GM12878 (cell line): ENCODE data around the gene OFD1. TPM values are rescaled to one million over a fixed set of nuclear protein-coding genes. Genes with fewer than 3 reads are reported as not detected.

Experiments
- ATAC-seq: fragments of 200-7000 bp; cut with Tn5 transposase; 3 replicates; pipeline ENCODE4 v1.9.1; 2020; ENCODE audit warnings: mild to moderate bottlenecking, moderate library complexity
- BruUV-seq: library from RNA; stranded (reverse); fragments of 400-500 nt; replicated peaks from 2 replicates; lab custom pipeline; 2021; lab: Mats Ljungman, UMichigan
- CTCF ChIA-PET: fragments of 300-600 bp; sonication (Branson Sonifier 250); formaldehyde crosslinking; extraction: SDS; loops from one replicate; lab custom pipeline; 2021; ENCODE audit warnings: inconsistent platforms; lab: Yijun Ruan, JAX
- POLR2A ChIA-PET: fragments of 350-600 bp; formaldehyde crosslinking; extraction: SDS; loops from one replicate; lab custom pipeline; 2021; ENCODE audit warnings: inconsistent platforms; lab: Charles Lee
- RAD21 ChIA-PET: fragments of 300-600 bp; sonication (Branson Sonifier 250); formaldehyde crosslinking; loops from one replicate; lab custom pipeline; 2023; ENCODE audit warnings: antibody characterized with exemption; ENCODE audit not compliant: unreplicated experiment; lab: Charles Lee
- SMC1A ChIA-PET: fragments of 300-600 bp; sonication (Branson Sonifier 250); formaldehyde crosslinking; loops from one replicate; lab custom pipeline; 2023; ENCODE audit not compliant: unreplicated experiment, uncharacterized antibody; lab: Charles Lee
- DNase-seq: peaks from one replicate; pipeline ENCODE4 v3.0.0-alpha.2; 2011; ENCODE audit warnings: low read depth, low spot score
- FAIRE-seq: peaks from 3 replicates; lab custom pipeline; 2011; peaks lifted over from hg19 to GRCh38; lab: Jason Lieb, UNC
- H2AFZ ChIP-seq: 2 replicates; pipeline ENCODE4 v1.6.0; 2011; ENCODE audit warnings: low read depth, low read length, control low read depth; ENCODE audit not compliant: control insufficient read depth
- H3K27ac ChIP-seq: 2 replicates; pipeline ENCODE4 v1.5.1; 2011; ENCODE audit warnings: control low read depth; ENCODE audit not compliant: control insufficient read depth, insufficient read depth
- H3K27me3 ChIP-seq, 2 experiments: replicated peaks in 1 of 2; 2 replicates each; pipeline versions ENCODE4 v1.6.0 to v1.6.1; 2011; ENCODE audit warnings: low read length in 1 of 2; ENCODE audit not compliant: control insufficient read depth in 2 of 2, insufficient read depth in 2 of 2
- H3K36me3 ChIP-seq, 2 experiments: 2 replicates each; pipeline ENCODE4 v1.5.1; 2011; ENCODE audit warnings: low read length in 1 of 2; ENCODE audit not compliant: control insufficient read depth in 2 of 2, insufficient read depth in 2 of 2
- H3K4me1 ChIP-seq: 2 replicates; pipeline ENCODE4 v1.6.1; 2011; ENCODE audit warnings: mild to moderate bottlenecking, low read length, moderate library complexity, mixed read lengths; ENCODE audit not compliant: control insufficient read depth, insufficient read depth
- H3K4me2 ChIP-seq: 2 replicates; pipeline ENCODE4 v1.6.0; 2011; ENCODE audit warnings: control low read depth; ENCODE audit not compliant: control insufficient read depth, insufficient read depth
- H3K4me3 ChIP-seq: fragments of 200-600 bp; sonication (generic); 2 replicates; pipeline ENCODE4 v1.5.1; 2016
- H3K79me2 ChIP-seq: 2 replicates; pipeline ENCODE4 v1.6.0; 2011; ENCODE audit warnings: low read length; ENCODE audit not compliant: control insufficient read depth, insufficient read depth
- H3K9ac ChIP-seq: 2 replicates; pipeline ENCODE4 v1.8.0; 2011; ENCODE audit warnings: low read length, control low read depth, mixed read lengths; ENCODE audit not compliant: control insufficient read depth, insufficient read depth
- H3K9me3 ChIP-seq: replicated peaks from 3 replicates; pipeline ENCODE4 v1.5.1; 2011; ENCODE audit warnings: mild to moderate bottlenecking, low read length; ENCODE audit not compliant: control insufficient read depth, insufficient read depth
- H4K20me1 ChIP-seq: 2 replicates; pipeline ENCODE4 v1.6.0; 2011; ENCODE audit not compliant: control insufficient read depth, insufficient read depth
- BHLHE40 ChIP-seq, 2 experiments: fragments of 450-650 bp in 1 of 2; IDR thresholded peaks; 2 replicates each; pipeline ENCODE4 v1.6.1; 2011 to 2017; ENCODE audit warnings: low read depth in 2 of 2, borderline replicate concordance in 1 of 2, improper control_type of control experiment in 1 of 2, low read length in 1 of 2, mild to moderate bottlenecking in 1 of 2
- BMI1 ChIP-seq: fragments of 450-650 bp; IDR thresholded peaks from 2 replicates; pipeline ENCODE4 v1.6.1; 2016; ENCODE audit warnings: mild to moderate bottlenecking, moderate library complexity, borderline replicate concordance
- CEBPB ChIP-seq, 2 experiments: fragments of 150-350 bp in 1 of 2; IDR thresholded peaks; 2 replicates each; pipeline ENCODE4 v1.6.1; 2012 to 2014; ENCODE audit warnings: low read depth in 2 of 2, low read length in 2 of 2, borderline replicate concordance in 1 of 2, inconsistent platforms in 1 of 2
- CHD4 ChIP-seq: fragments of 200-600 bp; sonication (generic); IDR thresholded peaks from 2 replicates; pipeline ENCODE4 v1.6.1; 2016; ENCODE audit warnings: mild to moderate bottlenecking
- CREM ChIP-seq: IDR thresholded peaks from 2 replicates; pipeline ENCODE4 v1.6.1; 2014; ENCODE audit warnings: antibody characterized with exemption, low read depth
- FOS ChIP-seq: IDR thresholded peaks from 3 replicates; pipeline ENCODE4 v1.6.1; 2011; ENCODE audit warnings: borderline replicate concordance; ENCODE audit not compliant: insufficient read length; ENCODE audit errors: extremely low read depth
- FOXK2 ChIP-seq: fragments of 450-650 bp; IDR thresholded peaks from 2 replicates; pipeline ENCODE4 v1.6.1; 2017; ENCODE audit warnings: mild to moderate bottlenecking, moderate library complexity
- HCFC1 ChIP-seq: fragments of 150-350 bp; IDR thresholded peaks from 2 replicates; pipeline ENCODE4 v1.6.1; 2014; ENCODE audit warnings: low read length
- JUND ChIP-seq: IDR thresholded peaks from 2 replicates; pipeline ENCODE4 v1.6.1; 2012; ENCODE audit warnings: low read depth, mild to moderate bottlenecking, low read length, improper control_type of control experiment, moderate library complexity
- MEF2A ChIP-seq: IDR thresholded peaks from 2 replicates; pipeline ENCODE4 v1.6.1; 2011; ENCODE audit warnings: low read depth, mild to moderate bottlenecking, low read length, moderate library complexity; ENCODE audit not compliant: insufficient read depth
- MXI1 ChIP-seq: fragments of 150-350 bp; IDR thresholded peaks from 2 replicates; pipeline ENCODE4 v1.6.1; 2011; ENCODE audit warnings: low read depth, mild to moderate bottlenecking, inconsistent platforms, low read length, improper control_type of control experiment
- MYB ChIP-seq: fragments of 150-350 bp; IDR thresholded peaks from 2 replicates; pipeline ENCODE4 v1.6.1; 2014; ENCODE audit warnings: mild to moderate bottlenecking, low read depth, low read length, borderline replicate concordance
- SP1 ChIP-seq: IDR thresholded peaks from one replicate; pipeline ENCODE4 v1.6.1; 2011; ENCODE audit warnings: low read depth, low read length
- TCF12 ChIP-seq: IDR thresholded peaks from 2 replicates; pipeline ENCODE4 v1.6.1; 2011; ENCODE audit warnings: low read depth, mild to moderate bottlenecking, low read length
- ZNF592 ChIP-seq: fragments of 450-650 bp; IDR thresholded peaks from 2 replicates; pipeline ENCODE4 v1.6.1; 2017; ENCODE audit warnings: mild to moderate bottlenecking, moderate library complexity
- WGBS: methylation state at CpG from one replicate; pipeline ENCODE4 v1.1.6; 2016; ENCODE audit warnings: low lambda C conversion rate; ENCODE audit not compliant: insufficient replicate concordance, insufficient coverage; ENCODE audit errors: missing lambda C conversion rate; 5-methylcytosine and 5-hydroxymethylcytosine counted together
- in situ Hi-C: fragments of 300-500 bp; cut with MboI; formaldehyde crosslinking; loops from 9 replicates; pipeline ENCODE4 v1.14.3; 2018; ENCODE audit warnings: mixed read lengths
- intact Hi-C: fragments of 100-400 bp; cut with micrococcal nuclease; formaldehyde crosslinking; loops from one replicate; pipeline ENCODE4 v1.14.2; 2022; ENCODE audit not compliant: unreplicated experiment
- polyA plus RNA-seq, 11 experiments: library from polyadenylated mRNA; depleted of rRNA in 4 of 11; unstranded in 6 of 11; stranded (reverse) in 5 of 11; fragments of >200 nt; fragmentation: Nextera tagmentation in 4 of 11; fragmentation: Illumina TruSeq in 1 of 11; extraction: Ambion mirVana in 4 of 11; extraction: Trizol in 1 of 11; gene quantifications; 1 replicate in 1 of 11; 2 replicates in 10 of 11; pipeline versions ENCODE4 v1.2.1 to v1.2.3, GENCODE V29; 2011 to 2016; ENCODE audit warnings: inconsistent platforms in 2 of 11, missing spikeins in 2 of 11, low read depth in 1 of 11
- total RNA-seq, 4 experiments: library from RNA; depleted of rRNA in 3 of 4; stranded (reverse); fragments of >200 nt in 3 of 4; fragmentation: Illumina TruSeq in 1 of 4; extraction: Trizol in 1 of 4; gene quantifications; 2 replicates each; pipeline versions ENCODE4 v1.2.1 to v1.2.3, GENCODE V29; 2013 to 2021
- TF ChIP-seq, protein P1 (sequence below): fragments of 450-650 bp; IDR thresholded peaks from 2 replicates; pipeline ENCODE4 v1.6.1; 2016; ENCODE audit warnings: mild to moderate bottlenecking
- TF ChIP-seq, protein P2 (sequence below): IDR thresholded peaks from 2 replicates; pipeline ENCODE4 v1.6.1; 2011; ENCODE audit warnings: borderline replicate concordance, low read depth, mild to moderate bottlenecking, moderate library complexity, mixed read lengths, low read length; ENCODE audit not compliant: insufficient read depth; ENCODE audit errors: extremely low read length

OFD1 gene
- total and polyA plus RNA-seq, 10 of the 15 experiments (the other 5 are each of a cell fraction or from before 2014, with no cell fraction given), result 22.4 to 77.2 (median 34.1) TPM

DNA sequence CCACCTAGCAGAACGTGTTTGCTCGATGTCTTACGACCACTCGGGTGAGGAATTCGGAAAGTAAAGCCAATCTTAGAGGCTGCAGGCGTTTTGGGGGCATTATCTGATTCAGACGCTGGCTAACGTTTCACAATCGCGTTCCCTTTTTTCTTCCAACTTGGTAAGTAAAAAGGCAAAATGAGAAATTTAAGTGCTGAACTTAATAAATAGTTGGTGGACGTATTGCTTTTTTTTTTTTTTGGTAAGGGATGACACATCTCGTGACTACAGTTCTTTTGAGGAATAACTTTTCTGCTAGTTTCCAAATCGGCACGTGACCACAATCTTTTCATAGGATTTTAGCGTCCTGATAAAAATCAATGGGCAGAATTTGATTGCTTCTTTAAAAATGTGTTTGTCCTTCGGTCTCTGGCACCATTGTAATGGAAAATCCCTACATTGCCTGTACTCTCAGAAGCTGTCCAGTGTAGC, 44.8 kb upstream of the OFD1 start:
- H3K27ac ChIP-seq, result peak overlapping the region; percentile 91
- H3K9me3 ChIP-seq, result no peaks in the 10 kb centered on the region; the same call in 2 of the 3 replicates
- no peaks in the 10 kb centered on the region for H3K27me3 ChIP-seq
- peak overlapping the region; percentile 75 for H3K4me2 ChIP-seq
- FAIRE-seq (no peak), ATAC-seq (no peak), DNase-seq (no peak)
- peaks cover 16% of the 10 kb centered on the region for H3K4me1 ChIP-seq
- H3K9ac ChIP-seq, result peak overlapping the region; percentile 93
- 0 out of 2 replicates have a peak, but pooled peaks cover 2% of the 10 kb centered on the region for H4K20me1 ChIP-seq
- H3K36me3 ChIP-seq, result no peaks in the 10 kb centered on the region
- in situ Hi-C loops (no loop called here), intact Hi-C loops (loop anchor here (2.0 to 10.0 kb wide), 3 partner anchors 45 to 735 kb away; partner anchors contain the start of genes OFD1 and TRAPPC2)
- H3K4me3 ChIP-seq, result peak overlapping the region; percentile 84
- ChIA-PET RAD21 (interaction anchor here (2.2 to 11.4 kb wide), 6 partner anchors 8 to 63 kb away, joined by 10 to 175 read pairs (median 40); no protein-coding TSS in a partner anchor), SMC1A (interaction anchor here (0.9 to 13.8 kb wide), 10 partner anchors 7 to 342 kb away, joined by 5 to 198 read pairs (median 76); partner anchors contain the start of genes OFD1 and TRAPPC2), POLR2A (interaction anchor here (1.0 to 10.2 kb wide), 4 partner anchors 17 to 45 kb away, joined by 3 to 130 read pairs (median 28); partner anchors contain the start of genes OFD1 and TRAPPC2), CTCF (interaction anchor here (1.6 to 10.2 kb wide), 4 partner anchors 8 to 45 kb away, joined by 4 to 89 read pairs (median 19); partner anchors contain the start of genes OFD1 and TRAPPC2)
- H3K79me2 ChIP-seq, result peaks cover 60% of the 10 kb centered on the region
- WGBS, result 12% methylated on average over 16 of the region's 16 CpGs
- peak overlapping the region; percentile 77; the same call in 1 of the 2 replicates for H2AFZ ChIP-seq
- BruUV-seq, result TSS peak; percentile 65
- TF ChIP-seq FOXK2, result no peak
- TF ChIP-seq, protein P1, sequence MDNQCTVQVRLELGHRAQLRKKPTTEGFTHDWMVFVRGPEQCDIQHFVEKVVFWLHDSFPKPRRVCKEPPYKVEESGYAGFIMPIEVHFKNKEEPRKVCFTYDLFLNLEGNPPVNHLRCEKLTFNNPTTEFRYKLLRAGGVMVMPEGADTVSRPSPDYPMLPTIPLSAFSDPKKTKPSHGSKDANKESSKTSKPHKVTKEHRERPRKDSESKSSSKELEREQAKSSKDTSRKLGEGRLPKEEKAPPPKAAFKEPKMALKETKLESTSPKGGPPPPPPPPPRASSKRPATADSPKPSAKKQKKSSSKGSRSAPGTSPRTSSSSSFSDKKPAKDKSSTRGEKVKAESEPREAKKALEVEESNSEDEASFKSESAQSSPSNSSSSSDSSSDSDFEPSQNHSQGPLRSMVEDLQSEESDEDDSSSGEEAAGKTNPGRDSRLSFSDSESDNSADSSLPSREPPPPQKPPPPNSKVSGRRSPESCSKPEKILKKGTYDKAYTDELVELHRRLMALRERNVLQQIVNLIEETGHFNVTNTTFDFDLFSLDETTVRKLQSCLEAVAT, result peak; percentile 71
- TF ChIP-seq TCF12, result no peak
- TF ChIP-seq CEBPB (IDR thresholded peaks at IDR 0.05; ENCODE audit: borderline replicate concordance in 1 of 2, low read depth in 2 of 2, low read length in 2 of 2), result no peak
- no peak for TF ChIP-seq MEF2A
- no peak for TF ChIP-seq MYB
- no peak for TF ChIP-seq JUND
- TF ChIP-seq BHLHE40 (IDR thresholded peaks at IDR 0.05; ENCODE audit: borderline replicate concordance in 1 of 2, low read depth in 2 of 2, low read length in 1 of 2), result peak; percentile 79 to 86
- no peak for TF ChIP-seq MXI1
- TF ChIP-seq, protein P2, sequence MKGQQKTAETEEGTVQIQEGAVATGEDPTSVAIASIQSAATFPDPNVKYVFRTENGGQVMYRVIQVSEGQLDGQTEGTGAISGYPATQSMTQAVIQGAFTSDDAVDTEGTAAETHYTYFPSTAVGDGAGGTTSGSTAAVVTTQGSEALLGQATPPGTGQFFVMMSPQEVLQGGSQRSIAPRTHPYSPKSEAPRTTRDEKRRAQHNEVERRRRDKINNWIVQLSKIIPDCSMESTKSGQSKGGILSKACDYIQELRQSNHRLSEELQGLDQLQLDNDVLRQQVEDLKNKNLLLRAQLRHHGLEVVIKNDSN, result peak; percentile 9
- TF ChIP-seq SP1, result no peak
- TF ChIP-seq FOS, result no peak
- no peak for TF ChIP-seq CREM
- TF ChIP-seq CHD4, result no peak
- TF ChIP-seq HCFC1, result no peak
- no peak for TF ChIP-seq ZNF592
- TF ChIP-seq BMI1, result no peak
